HL-60/S4 (cell line): ENCODE data around the gene IPPK.

Experiments
- in situ Hi-C: fragments of 300-500 bp; cut with MboI; formaldehyde crosslinking; loops from 2 replicates; pipeline ENCODE4 v1.14.3; 2022; ENCODE audit warnings: low sequenced_read_pairs

The IPPK gene, protein sequence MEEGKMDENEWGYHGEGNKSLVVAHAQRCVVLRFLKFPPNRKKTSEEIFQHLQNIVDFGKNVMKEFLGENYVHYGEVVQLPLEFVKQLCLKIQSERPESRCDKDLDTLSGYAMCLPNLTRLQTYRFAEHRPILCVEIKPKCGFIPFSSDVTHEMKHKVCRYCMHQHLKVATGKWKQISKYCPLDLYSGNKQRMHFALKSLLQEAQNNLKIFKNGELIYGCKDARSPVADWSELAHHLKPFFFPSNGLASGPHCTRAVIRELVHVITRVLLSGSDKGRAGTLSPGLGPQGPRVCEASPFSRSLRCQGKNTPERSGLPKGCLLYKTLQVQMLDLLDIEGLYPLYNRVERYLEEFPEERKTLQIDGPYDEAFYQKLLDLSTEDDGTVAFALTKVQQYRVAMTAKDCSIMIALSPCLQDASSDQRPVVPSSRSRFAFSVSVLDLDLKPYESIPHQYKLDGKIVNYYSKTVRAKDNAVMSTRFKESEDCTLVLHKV

DNA sequence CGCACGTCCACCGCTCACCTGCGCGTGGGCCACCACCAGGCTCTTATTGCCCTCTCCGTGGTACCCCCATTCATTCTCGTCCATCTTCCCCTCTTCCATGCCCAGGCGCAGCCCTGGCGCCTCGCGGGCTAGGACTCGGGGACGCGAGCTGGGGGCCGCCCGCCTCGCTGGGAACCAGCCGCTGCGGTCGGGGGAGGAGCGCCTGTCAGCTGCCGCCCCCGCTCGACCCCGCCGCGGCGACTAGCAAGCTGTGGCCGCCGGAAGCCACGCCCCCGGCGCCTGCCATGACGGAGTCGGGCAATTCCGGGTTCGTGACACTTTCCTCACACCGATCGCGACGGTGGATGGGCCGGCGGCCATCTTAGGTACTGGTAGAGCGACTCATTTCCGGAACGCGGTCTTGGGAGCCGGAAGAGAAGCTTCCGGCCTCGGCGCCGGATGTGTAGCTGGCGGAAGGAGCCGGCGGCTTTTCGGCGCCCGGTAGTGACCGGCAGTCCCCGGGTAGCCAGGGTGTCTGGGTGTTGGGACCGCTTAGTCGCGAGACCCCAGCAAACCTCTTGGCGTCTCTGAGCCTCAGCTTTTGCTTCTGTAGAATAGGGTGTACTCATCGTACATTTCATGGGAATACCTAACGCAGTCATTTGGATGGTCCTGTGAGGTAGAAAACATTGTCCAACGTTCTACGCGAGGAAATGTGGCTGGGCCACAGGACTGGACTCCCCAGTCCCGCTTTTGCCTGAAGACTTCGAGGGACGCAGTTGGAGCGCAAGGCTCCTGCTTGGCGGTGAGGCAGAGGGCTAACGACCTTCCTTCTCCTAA is at the start of gene IPPK:
Gene IPPK (minus strand): TSS at position 242 of the 819 bp plus-strand sequence. CDS start 143 bp downstream, at position 99.
- in situ Hi-C loops: no loop called here

DNA sequence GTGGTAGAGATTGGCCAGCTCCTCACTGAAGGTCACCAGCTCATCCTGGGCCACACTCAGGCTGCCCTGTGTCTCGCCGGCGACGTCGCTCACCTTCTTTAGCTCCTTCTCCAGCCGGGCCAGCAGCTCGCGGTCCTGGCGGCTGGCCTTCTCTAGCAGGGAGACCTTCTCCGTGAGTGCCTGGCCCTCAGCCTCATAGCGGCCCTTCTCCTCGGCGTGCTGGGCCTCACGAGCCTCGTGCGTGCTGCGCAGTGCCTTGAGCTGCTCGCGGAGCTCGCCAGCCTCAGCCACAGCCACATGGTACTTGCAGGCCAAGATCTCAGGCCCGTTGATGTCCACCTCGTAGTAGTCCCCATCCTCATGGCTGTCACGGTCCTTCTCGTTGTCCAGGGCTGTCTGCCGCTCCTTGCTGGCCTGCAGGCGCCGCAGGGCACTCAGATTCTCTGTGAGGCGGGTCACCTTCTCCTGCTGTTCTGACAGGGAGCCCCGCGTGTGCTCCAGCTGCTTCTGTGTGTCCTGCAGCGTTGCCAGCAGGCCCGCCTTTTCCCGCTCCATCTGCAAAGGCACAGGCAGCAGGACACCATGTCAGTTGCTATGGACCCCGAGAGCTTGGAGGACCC is 49.2 kb upstream of the IPPK start:
- in situ Hi-C loops: loop anchor here (5.0 kb wide), 1 partner anchor 73 kb away; no protein-coding TSS in a partner anchor

DNA sequence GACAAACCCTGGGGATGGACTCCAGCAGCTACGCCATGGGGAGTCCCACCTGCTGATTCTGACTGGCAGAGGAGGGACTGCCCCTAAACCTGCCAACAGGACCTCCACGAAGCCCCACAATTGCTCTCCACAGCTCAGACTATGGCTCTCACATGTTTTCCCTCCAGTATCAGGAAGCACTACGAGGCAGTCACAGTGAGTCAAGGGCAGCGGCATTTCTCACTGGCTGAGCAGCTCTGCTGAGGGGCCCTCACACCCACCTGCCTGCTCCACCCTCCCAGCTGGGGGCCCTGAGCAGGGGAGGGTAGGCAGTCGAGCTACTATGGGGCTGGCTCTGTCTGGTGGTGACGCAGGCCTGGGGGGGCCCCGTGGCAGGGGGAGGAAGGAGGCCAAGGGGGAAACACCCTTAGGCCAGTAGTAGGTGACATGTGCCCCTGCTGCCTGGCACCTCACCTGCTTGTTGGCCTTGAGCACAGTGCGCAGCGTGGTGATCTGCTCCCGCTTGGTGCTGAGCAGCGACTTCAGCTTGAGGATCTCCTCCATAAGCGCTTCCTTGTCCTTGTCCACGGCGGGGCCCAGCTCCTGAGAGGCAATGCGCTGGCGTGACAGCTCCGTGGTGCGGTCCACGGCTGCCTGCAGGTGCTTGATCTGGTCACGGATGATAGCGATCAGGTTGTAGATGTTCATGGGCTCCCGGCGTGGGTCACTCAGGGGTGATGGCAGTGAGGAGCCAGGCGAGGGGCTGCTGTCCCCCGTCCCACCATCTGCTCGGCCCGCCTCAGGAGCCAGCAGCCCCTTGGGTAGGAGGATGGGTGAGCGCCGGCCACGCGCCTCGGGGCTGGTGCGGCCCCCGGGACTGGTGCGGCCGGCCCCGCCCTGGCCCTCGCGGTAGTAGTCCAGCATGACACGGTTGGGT is 48.4 kb upstream of the IPPK start:
- in situ Hi-C loops: loop anchor here (5.0 kb wide), 1 partner anchor 74 kb away; no protein-coding TSS in a partner anchor

DNA sequence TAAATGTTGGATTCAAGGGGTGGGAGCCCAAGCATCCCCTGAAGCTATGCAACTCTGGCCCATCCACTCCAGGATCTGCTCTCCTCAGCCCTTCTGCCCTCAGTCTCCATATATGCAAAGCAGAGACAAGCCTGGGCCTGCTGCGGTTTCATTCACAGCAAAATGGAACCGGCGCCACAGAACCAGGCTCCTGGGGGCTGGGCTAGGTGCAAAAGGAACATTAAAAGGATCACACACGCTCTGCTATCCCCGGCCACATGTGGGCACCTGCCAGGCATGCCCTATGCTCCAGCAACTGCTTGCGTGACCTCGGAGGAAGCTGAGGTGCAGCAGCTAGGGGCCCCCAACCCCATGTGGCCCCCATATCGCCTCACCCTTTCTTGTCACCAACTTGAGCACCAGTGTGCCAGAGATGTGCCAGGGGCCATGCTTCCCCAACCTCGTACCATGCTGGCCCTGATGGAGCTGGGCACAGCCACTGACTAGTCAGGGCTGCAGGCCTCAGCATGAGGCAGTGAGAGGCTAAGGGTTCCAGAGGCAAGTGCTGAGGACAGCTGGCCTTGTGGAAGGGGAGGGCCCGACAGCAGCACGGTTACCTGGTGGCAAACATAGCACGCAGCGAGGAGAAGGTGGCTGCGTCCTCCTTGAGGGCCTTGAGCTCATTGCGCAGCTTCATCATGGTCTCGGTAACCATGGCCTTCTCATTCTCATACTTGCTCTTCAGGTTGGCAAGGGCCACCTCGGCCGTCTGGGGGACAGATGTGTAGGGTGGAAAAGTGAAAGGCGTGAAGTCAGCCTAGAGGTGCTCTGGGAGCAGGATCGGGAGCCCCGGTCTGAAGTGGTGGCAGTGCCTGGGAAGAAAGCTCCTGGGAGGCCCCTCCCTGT is 47.5 kb upstream of the IPPK start:
- in situ Hi-C loops: loop anchor here (5.0 kb wide), 1 partner anchor 75 kb away; no protein-coding TSS in a partner anchor

DNA sequence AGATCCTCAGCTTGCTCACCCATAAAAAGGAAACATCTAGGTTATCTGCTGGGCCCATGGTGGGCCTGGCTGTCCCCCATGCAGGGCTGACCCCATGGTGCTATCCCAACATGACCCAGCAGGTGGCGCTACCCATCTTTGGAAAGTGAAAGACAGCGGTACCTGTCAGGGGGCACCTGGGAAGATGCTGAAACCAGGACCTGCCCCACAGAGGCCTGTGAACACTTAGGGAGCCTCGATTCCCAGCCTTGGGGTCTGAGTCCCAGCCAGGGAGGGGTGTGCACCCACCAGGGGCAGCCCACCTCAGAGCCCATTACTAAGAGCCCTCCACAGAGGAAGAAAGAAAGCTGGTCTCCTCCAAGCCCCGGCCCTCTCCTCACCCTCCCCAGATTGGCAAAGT is 46.6 kb upstream of the IPPK start:
- in situ Hi-C loops: loop anchor here (5.0 kb wide), 1 partner anchor 76 kb away; no protein-coding TSS in a partner anchor

DNA sequence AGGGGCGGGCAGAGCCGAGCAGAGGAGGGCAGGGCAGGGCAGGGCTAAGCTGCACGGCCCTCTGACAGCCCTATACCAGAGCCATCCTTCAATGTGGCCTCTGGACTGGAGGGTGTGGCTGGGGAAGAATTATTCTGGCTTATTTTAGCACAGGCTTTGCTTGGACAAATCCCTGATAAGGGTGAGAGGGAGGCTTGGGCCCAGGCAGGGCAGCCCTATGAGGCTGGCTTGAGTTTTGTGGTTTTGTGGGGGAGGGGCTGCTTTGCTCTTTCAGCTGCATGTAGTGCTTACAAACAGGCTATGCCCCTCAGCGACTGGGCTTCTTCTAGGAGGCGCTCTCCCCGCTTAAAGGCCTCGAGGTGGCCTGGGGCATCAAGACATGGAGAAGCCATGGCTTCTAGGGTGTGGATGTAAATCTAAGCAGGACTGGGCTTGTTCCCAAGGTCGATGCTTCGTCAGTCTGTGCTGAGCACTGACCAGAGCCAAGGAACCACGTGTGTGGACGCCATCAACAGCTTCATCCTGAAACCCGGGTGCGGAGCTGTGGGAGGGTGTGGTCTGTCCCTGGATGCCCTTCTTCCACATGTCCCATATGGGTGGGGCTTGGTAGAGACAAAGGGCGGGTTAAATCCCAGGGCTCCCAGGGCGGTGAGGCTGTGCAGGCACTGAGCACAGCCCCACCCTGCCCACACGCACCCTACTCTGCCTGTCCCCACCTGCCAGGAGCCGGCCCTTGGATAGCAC is 45.7 kb upstream of the IPPK start:
- in situ Hi-C loops: loop anchor here (5.0 kb wide), 1 partner anchor 77 kb away; no protein-coding TSS in a partner anchor

DNA sequence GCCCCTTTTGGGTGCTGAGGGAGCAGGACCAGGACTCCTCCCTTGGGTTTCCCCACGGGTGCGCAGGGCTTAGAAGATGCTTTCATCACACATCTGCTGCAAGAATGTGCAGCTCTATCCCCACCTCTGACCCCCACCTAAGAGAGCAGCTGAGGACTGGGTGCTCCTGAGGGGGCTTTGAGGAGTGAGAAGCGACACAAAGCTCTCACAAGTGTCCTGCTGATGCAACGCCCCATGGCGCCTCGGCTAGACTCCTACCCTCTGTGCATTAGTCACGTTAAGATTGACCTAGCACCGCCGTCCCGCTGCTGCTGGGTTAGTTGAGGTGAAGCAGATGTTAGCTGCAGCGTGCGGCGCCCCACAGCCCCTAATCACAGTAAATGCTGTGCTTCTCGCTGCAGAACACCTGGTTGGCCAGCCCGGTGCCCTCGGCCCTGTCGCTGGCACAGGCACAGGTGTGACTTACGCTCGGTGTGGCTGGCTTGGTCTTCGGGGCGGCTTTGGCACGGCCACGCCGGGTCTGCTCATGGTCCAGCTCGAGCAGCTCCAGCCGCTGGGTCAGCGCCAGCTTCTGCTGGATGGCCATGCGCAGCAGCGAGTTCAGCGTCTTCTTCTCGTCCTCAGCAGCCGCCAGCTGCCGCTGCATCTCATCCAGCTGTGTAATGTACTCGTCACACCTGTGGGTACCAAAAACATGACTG is 45.0 kb upstream of the IPPK start:
- in situ Hi-C loops: loop anchor here (5.0 kb wide), 1 partner anchor 77 kb away; no protein-coding TSS in a partner anchor

DNA sequence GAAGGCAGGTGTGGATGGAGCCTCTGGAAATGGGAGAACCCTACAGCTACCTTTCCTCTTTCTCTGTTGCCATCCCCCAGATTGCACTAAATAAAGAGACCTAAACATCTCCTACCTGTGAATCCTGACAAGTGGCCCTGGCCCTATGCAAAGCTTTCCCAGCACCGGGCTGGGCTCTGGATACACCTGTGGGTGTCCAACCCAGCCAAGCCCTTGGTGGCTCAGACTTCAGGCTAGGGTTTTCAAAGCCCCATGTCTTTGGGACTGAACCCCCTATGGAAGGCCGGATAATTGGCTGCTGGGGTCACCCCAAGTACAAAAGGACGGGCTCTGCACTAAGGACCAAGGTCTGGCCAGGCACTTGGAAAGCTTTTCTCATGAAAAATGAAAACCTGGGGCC is 44.1 kb upstream of the IPPK start:
- in situ Hi-C loops: no loop called here

DNA sequence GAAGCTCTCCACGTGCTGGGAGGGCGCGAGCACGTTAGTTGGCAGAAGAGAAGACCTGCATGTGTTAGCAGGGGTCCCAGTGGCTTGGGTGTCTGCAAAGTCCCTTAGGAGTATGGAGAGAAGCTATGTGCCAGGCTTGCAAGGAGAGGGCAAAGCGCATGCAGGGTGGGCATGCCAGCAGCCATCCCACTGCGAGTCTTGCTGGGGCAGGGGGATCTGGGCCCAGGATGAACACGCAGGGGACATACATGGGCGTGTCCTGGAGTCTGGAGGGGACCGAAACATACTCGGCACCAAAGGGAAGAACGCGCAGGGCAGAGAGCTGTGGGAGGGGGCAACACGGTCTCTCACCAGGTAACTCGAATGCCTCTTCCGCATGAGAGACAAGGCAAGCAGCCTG is 43.6 kb upstream of the IPPK start:
- in situ Hi-C loops: no loop called here

DNA sequence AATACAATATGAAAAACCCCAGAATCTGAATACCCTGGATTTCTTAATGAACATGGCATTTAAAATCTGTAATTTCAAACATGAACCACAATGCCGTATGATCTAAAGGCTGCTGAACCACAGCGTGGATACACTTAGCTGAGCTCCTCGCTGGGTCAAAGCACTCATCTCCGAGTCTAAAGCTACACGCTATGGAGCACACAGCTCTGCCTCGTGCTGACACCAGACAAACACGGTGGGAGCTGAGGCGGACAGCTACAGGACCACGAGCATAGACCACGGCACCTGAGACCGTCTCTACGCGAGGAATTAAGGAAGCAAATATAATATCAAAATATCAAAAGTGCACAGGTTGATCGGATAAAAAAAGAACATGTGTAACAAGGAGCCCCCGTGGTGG is 42.8 kb upstream of the IPPK start:
- in situ Hi-C loops: no loop called here

DNA sequence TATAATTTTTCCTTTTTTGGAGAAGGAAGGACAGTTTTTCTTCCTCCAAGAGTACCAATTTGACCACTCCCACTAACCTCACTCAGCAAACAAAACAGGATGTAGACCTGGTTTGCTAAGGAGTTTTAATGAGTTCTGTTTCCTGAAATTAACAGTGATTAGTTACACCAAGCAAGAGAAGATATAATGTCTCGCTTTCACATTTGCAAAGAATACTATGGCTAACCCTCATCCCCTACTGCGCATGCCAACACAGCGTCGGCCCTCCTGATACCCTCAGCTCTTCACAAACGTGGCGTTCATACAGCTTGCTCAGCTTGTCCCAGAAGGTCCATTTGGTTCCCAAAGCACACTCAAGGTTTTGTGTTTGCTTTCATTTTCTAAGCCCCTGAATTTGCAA is 41.9 kb upstream of the IPPK start:
- in situ Hi-C loops: no loop called here

DNA sequence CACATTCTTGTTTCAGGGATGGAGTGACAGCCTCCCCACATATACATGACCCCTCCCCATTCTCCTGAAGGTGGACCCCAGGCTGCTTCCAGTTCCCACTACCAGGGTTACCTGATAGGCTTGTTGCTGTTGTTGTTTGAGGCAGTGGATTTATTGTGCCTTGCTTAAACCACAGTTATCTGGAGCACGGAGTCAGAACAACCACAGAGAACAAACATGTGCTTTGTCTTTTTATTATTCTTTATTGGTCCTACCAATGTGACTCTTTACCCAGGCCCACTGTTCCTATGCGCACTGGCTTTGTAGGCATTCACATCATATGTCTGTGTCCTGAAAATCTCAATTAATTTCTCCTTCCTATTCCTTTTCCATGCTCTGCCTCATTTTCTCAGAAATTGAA is 41.2 kb upstream of the IPPK start:
- in situ Hi-C loops: no loop called here

DNA sequence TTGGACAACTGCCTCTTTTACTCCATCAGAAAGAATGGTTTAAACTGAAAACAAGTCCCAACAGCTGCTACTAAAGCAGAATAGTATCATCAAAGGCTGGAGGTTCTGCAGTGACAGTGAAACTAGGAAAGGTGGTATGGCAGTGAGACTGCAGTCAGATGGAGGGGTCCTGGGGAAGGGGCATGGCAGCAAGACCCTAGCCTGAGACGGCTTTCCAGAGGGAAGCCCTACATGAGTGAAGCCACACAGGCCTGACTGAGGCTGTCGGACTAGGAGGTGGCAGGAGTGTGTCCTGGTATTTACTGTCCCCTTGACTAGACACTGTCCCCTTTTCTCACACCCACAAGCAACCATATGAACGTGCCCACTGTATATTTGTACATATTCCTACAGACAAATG is 40.4 kb upstream of the IPPK start:
- in situ Hi-C loops: no loop called here

DNA sequence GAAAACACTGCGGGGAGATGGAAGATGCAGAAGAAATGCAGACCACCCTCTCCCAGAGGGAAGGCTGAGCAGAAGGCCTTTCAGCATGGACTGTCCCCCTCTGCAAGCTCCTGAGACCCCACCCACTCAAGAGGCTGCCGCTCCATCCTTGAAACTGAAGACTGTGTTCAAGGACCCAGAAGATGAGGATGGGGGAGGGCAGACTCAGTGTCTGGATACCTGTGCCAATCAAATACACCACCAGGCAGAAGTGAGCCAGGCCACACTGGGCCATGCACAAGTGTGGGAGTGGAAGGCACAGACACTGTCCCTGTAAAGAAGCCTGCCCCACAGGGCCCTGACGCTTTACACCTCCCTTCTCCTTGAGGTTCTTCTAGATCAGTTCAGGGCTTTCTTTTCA is 40.0 kb upstream of the IPPK start:
- in situ Hi-C loops: no loop called here

DNA sequence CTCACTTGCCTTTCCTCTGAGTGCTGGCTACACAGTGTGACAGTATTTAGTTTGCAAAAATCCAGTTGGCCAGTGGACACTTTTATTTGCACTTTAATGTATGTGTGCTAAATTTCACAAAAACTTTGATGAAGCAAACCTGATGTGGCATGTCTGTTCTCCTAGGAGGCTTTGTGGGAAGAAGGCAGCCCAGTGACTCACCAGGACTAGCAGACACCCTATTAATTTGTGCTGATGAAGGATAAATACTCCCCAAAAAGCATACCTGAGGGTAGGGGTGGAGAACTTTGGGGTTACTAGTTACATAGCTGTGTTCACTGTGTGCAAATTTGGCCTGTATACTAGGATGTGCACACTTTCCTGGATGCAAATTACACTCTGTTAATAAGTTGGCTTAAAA is 39.3 kb upstream of the IPPK start:
- in situ Hi-C loops: no loop called here

DNA sequence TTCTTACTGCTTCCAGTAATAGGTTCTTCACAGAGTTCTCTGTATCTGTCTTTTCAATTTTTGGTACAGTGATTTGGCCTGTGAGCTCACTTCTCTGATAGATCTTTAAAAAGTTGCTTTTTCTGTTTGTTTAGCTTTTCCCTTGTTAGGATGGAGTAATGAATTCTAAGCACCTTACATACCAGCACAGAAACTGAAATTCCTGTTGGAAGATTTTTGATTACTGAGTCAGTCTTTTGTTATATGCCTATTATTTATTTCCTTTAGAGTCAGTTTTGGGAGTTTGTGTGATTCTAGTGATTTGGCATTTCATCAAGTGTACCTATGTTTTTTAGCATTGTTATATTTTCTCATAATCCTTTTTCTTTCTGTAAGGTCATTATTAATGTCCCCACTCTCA is 37.6 kb upstream of the IPPK start:
- in situ Hi-C loops: no loop called here

DNA sequence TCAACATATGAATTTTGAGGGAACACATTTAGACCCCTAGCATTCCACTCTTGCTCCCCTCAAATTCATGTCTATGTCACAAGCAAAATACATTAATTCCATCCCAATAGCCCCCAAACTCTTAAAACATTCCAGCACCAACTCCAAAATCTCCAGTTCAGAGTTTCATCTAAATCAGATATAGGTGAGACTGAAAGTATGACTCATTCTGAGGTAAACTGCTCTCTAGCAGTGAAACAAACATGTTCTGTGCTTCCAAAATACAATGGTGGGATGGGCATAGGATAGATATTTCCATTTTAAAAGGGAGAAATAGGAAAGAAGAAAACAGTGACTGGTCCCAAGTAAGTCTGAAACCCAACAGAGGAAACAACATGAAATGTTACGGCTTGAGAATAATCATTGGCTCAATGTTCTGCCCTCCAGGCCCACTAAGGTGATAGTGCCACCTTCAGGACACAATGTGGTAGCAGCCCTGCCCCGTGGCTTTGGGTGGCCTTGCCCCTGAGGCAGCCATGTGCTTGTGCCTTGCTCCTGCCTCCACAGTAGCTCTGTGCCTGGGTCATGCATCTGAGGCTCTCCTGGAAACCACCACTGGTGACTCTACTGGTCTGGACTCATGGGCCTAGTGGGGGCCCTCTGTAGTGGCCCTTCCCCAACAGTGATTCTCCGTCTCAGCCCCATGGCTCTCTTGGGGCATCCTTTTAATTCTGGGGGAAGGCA is 36.4 kb upstream of the IPPK start:
- in situ Hi-C loops: no loop called here
